WTC11 (cell line): ENCODE data around the gene NSUN4. TPM values are rescaled to one million over a fixed set of nuclear protein-coding genes. Genes with fewer than 3 reads are reported as not detected.

Source experiments
- ATAC-seq: fragments of 200-7000 bp; cut with Tn5 transposase; 2 replicates; pipeline ENCODE4 v1.10.0; 2021; ENCODE audit warnings: mild to moderate bottlenecking, moderate library complexity
- CTCF ChIA-PET: fragments of 300-600 bp; sonication (Branson Sonifier 250); formaldehyde crosslinking; loops from one replicate; lab custom pipeline; 2021; ENCODE audit warnings: antibody characterized with exemption; lab: Charles Lee
- POLR2A ChIA-PET: fragments of 350-600 bp; sonication (Branson Sonifier 250); formaldehyde crosslinking; loops from one replicate; lab custom pipeline; 2021; ENCODE audit warnings: antibody characterized with exemption; lab: Charles Lee
- DNase-seq: peaks from one replicate; pipeline ENCODE4 v3.0.0; 2021; ENCODE audit warnings: low spot score
- H3K27ac Mint-ChIP-seq: 2 replicates; pipeline ENCODE4 v1.8.0; 2021; ENCODE audit warnings: mixed read lengths
- H3K27me3 Mint-ChIP-seq: 2 replicates; pipeline ENCODE4 v1.8.0; 2021; ENCODE audit warnings: low read depth, mild to moderate bottlenecking, moderate library complexity, mixed read lengths
- H3K36me3 Mint-ChIP-seq: 2 replicates; pipeline ENCODE4 v1.8.0; 2021; ENCODE audit warnings: mixed read lengths
- H3K4me1 Mint-ChIP-seq: 2 replicates; pipeline ENCODE4 v1.8.0; 2022; ENCODE audit warnings: mixed read lengths
- H3K4me3 Mint-ChIP-seq: 2 replicates; pipeline ENCODE4 v1.8.0; 2021; ENCODE audit warnings: mild to moderate bottlenecking, moderate library complexity, mixed read lengths
- H3K9me3 Mint-ChIP-seq: 2 replicates; pipeline ENCODE4 v1.8.0; 2021; ENCODE audit warnings: mixed read lengths
- ATF6 ChIP-seq: sonication (generic); formaldehyde crosslinking; IDR thresholded peaks from 2 replicates; pipeline ENCODE4 v1.8.1; 2023; ENCODE audit warnings: mild to moderate bottlenecking, missing genetic modification reagents
- CDX4 ChIP-seq: fragments of 250-450 bp; sonication (Bioruptor Pico); IDR thresholded peaks from 2 replicates; pipeline ENCODE4 v1.9.0; 2021; ENCODE audit warnings: moderate library complexity, mild to moderate bottlenecking, inconsistent platforms, borderline replicate concordance
- CREM ChIP-seq: sonication (generic); formaldehyde crosslinking; IDR thresholded peaks from 2 replicates; pipeline ENCODE4 v1.8.1; 2022; ENCODE audit warnings: mild to moderate bottlenecking, missing genetic modification reagents, moderate library complexity
- CTCF ChIP-seq: fragments of 200-600 bp; IDR thresholded peaks from 2 replicates; pipeline ENCODE4 v1.8.0; 2022; ENCODE audit warnings: antibody characterized with exemption
- EMX1 ChIP-seq: fragments of 250-450 bp; sonication (Bioruptor Pico); IDR thresholded peaks from 2 replicates; pipeline ENCODE4 v1.8.0; 2021; ENCODE audit warnings: mild to moderate bottlenecking
- ERG ChIP-seq: fragments of 250-450 bp; sonication (Bioruptor Pico); IDR thresholded peaks from 2 replicates; pipeline ENCODE4 v1.8.0; 2021; ENCODE audit warnings: mild to moderate bottlenecking
- ESRRA ChIP-seq: sonication (generic); formaldehyde crosslinking; IDR thresholded peaks from 2 replicates; pipeline ENCODE4 v1.8.1; 2022; ENCODE audit warnings: mild to moderate bottlenecking, missing genetic modification reagents, borderline replicate concordance
- HMGA2 ChIP-seq: fragments of 250-450 bp; sonication (Bioruptor Pico); IDR thresholded peaks from 2 replicates; pipeline ENCODE4 v1.4.0; 2021; ENCODE audit warnings: mild to moderate bottlenecking, moderate library complexity
- HMGXB4 ChIP-seq: sonication (generic); formaldehyde crosslinking; IDR thresholded peaks from 2 replicates; pipeline ENCODE4 v1.8.1; 2023; ENCODE audit warnings: mild to moderate bottlenecking, moderate library complexity, missing genetic modification reagents
- IRF1 ChIP-seq: sonication (generic); formaldehyde crosslinking; IDR thresholded peaks from 2 replicates; pipeline ENCODE4 v1.8.0; 2023; ENCODE audit warnings: missing genetic modification reagents
- NFYB ChIP-seq: sonication (generic); formaldehyde crosslinking; conservative IDR thresholded peaks from 2 replicates; pipeline ENCODE4 v1.8.0; 2022; ENCODE audit warnings: low read depth, missing genetic modification reagents
- PRDM15 ChIP-seq: sonication (generic); formaldehyde crosslinking; IDR thresholded peaks from 2 replicates; pipeline ENCODE4 v1.8.0; 2022; ENCODE audit warnings: missing genetic modification reagents
- SOX15 ChIP-seq: fragments of 250-450 bp; sonication (Bioruptor Pico); IDR thresholded peaks from 2 replicates; pipeline ENCODE4 v1.9.0; 2021; ENCODE audit warnings: mild to moderate bottlenecking
- TEAD1 ChIP-seq: sonication (generic); formaldehyde crosslinking; IDR thresholded peaks from 2 replicates; pipeline ENCODE4 v1.8.0; 2022; ENCODE audit warnings: mild to moderate bottlenecking, missing genetic modification reagents
- USF1 ChIP-seq: sonication (generic); formaldehyde crosslinking; IDR thresholded peaks from 2 replicates; pipeline ENCODE4 v1.8.0; 2022; ENCODE audit warnings: mild to moderate bottlenecking, missing genetic modification reagents
- USF2 ChIP-seq: sonication (generic); formaldehyde crosslinking; IDR thresholded peaks from 2 replicates; pipeline ENCODE4 v1.8.1; 2023; ENCODE audit warnings: mild to moderate bottlenecking, missing genetic modification reagents, moderate library complexity
- ZSCAN18 ChIP-seq: fragments of 250-450 bp; sonication (Bioruptor Pico); IDR thresholded peaks from 2 replicates; pipeline ENCODE4 v2.1.2; 2022; ENCODE audit warnings: mild to moderate bottlenecking, moderate library complexity
- total RNA-seq: library from RNA; stranded (reverse); gene quantifications from 3 replicates; pipeline ENCODE4 v1.2.3, GENCODE V29; 2021

NSUN4 gene
- total RNA-seq, 1 experiment from 2014 or later, result 22.6 TPM

GRCh38 chr1:46372431-46372830, 31.8 kb downstream of the NSUN4 start:
- no peak for TF ChIP-seq TEAD1
- no peak for TF ChIP-seq CDX4
- TF ChIP-seq IRF1 (CRISPR knock-in tag), result no peak
- no peak for TF ChIP-seq ERG
- TF ChIP-seq USF2 (CRISPR knock-in tag), result no peak
- TF ChIP-seq ATF6 (CRISPR knock-in tag), result no peak
- TF ChIP-seq ZSCAN18 (CRISPR knock-in tag), result no peak
- H3K27me3 Mint-ChIP-seq, result no peaks in the 10 kb centered on the region
- H3K27ac Mint-ChIP-seq, result no peak overlapping the region
- H3K4me1 Mint-ChIP-seq, result peaks cover 10% of the 10 kb centered on the region
- peaks cover 3% of the 10 kb centered on the region; the same call in 1 of the 2 replicates for H3K36me3 Mint-ChIP-seq
- no peaks in the 10 kb centered on the region for H3K9me3 Mint-ChIP-seq
- CTCF ChIA-PET, result interaction anchor here (0.6 to 0.8 kb wide), 3 partner anchors 41 to 137 kb away, joined by 3 read pairs; no protein-coding TSS in a partner anchor
- POLR2A ChIA-PET, result no interaction called here
- DNase-seq (no peak), ATAC-seq (no peak)
- no peak overlapping the region for H3K4me3 Mint-ChIP-seq

- Mint-ChIP-seq H3K27ac (no peak overlapping the region), H3K27me3 (peaks cover 6% of the 10 kb centered on the region; the same call in 1 of the 2 replicates), H3K9me3 (peaks cover 16% of the 10 kb centered on the region), H3K36me3 (peaks cover 12% of the 10 kb centered on the region), H3K4me3 (no peak overlapping the region), H3K4me1 (peaks cover 8% of the 10 kb centered on the region)
- ChIA-PET CTCF (interaction anchor here (1.3 to 2.4 kb wide), 3 partner anchors 32 to 156 kb away, joined by 3 to 9 read pairs (median 5); no protein-coding TSS in a partner anchor), POLR2A (no interaction called here)
- ATAC-seq, result no peak
- DNase-seq, result no peak
- TF ChIP-seq SOX15 (CRISPR knock-in tag) (no peak), HMGA2 (CRISPR knock-in tag) (no peak), USF1 (no peak), CREM (CRISPR knock-in tag) (no peak), ESRRA (CRISPR knock-in tag) (no peak), CTCF (no peak), ATF6 (CRISPR knock-in tag) (no peak), EMX1 (CRISPR knock-in tag) (no peak), HMGXB4 (CRISPR knock-in tag) (no peak), PRDM15 (no peak), NFYB (CRISPR knock-in tag) (no peak)
Measured at GRCh38 chr1:46379996-46380395, 39.4 kb downstream of the NSUN4 start.
